Neural cell (in vitro differentiated cells): ENCODE data around the gene RBMS3. TPM values are rescaled to one million over a fixed set of nuclear protein-coding genes. Genes with fewer than 3 reads are reported as not detected.

Experiments
- H2AFZ ChIP-seq: fragments of 200-600, 300-800 bp; sonication (generic), shearing (Covaris generic); 2 replicates; pipeline ENCODE4 v1.6.0; 2014; ENCODE audit warnings: low read depth, mild to moderate bottlenecking, antibody characterized with exemption, low read length, moderate library complexity
- H3F3A ChIP-seq: fragments of 200-600 bp; shearing (Covaris generic); 2 replicates; pipeline ENCODE4 v1.6.1; 2016; ENCODE audit warnings: mild to moderate bottlenecking, moderate library complexity, mixed read lengths, antibody characterized with exemption, low read length; ENCODE audit not compliant: insufficient read depth, poor library complexity, severe bottlenecking
- H3K27ac ChIP-seq: fragments of 200-600, 300-800 bp; sonication (generic), shearing (Covaris generic); 2 replicates; pipeline ENCODE4 v1.5.1; 2014; ENCODE audit warnings: mild to moderate bottlenecking, low read length, moderate library complexity
- H3K27me3 ChIP-seq: fragments of 300-800, 200-600 bp; sonication (generic), shearing (Covaris generic); 2 replicates; pipeline ENCODE4 v1.6.0; 2014; ENCODE audit warnings: mild to moderate bottlenecking, low read depth, low read length, moderate library complexity; ENCODE audit not compliant: insufficient read depth
- H3K36me3 ChIP-seq: fragments of 300-800, 200-600 bp; sonication (generic), shearing (Covaris generic); 2 replicates; pipeline ENCODE4 v1.5.1; 2014; ENCODE audit warnings: mild to moderate bottlenecking, antibody characterized with exemption, low read length, moderate library complexity; ENCODE audit not compliant: insufficient read depth
- H3K4me2 ChIP-seq: fragments of 300-800, 200-600 bp; sonication (generic), shearing (Covaris generic); 2 replicates; pipeline ENCODE4 v1.6.0; 2014; ENCODE audit warnings: mild to moderate bottlenecking, low read length
- H3K4me3 ChIP-seq: fragments of 300-800, 200-600 bp; sonication (generic), shearing (Covaris generic); 2 replicates; pipeline ENCODE4 v1.5.1; 2014; ENCODE audit warnings: mild to moderate bottlenecking, low read length, moderate library complexity
- H3K79me2 ChIP-seq: fragments of 200-600 bp; shearing (Covaris generic); replicated peaks from 2 replicates; pipeline ENCODE4 v1.6.0; 2014; ENCODE audit warnings: mild to moderate bottlenecking, low read length, moderate library complexity; ENCODE audit not compliant: insufficient read depth
- H3K9ac ChIP-seq: fragments of 300-800, 200-600 bp; sonication (generic), shearing (Covaris generic); 2 replicates; pipeline ENCODE4 v1.6.1; 2016; ENCODE audit warnings: mild to moderate bottlenecking, low read length, mixed read lengths
- H3K9me2 ChIP-seq: fragments of 200-600 bp; shearing (Covaris generic); 2 replicates; pipeline ENCODE4 v1.6.1; 2016; ENCODE audit warnings: mild to moderate bottlenecking, low read length, mixed read lengths; ENCODE audit not compliant: insufficient read depth
- H3K9me3 ChIP-seq: fragments of 200-600, 300-800 bp; sonication (generic), shearing (Covaris generic); 2 replicates; pipeline ENCODE4 v1.6.1; 2016; ENCODE audit warnings: mild to moderate bottlenecking, mixed run types, low read length, moderate library complexity, mixed read lengths
- H4K20me1 ChIP-seq: fragments of 200-600 bp; shearing (Covaris generic); 2 replicates; pipeline ENCODE4 v1.6.1; 2016; ENCODE audit warnings: mild to moderate bottlenecking, mixed run types; ENCODE audit not compliant: insufficient read depth
- CTCF ChIP-seq: fragments of 450-650 bp; IDR thresholded peaks from 2 replicates; pipeline ENCODE4 v1.5.1; 2014; ENCODE audit warnings: antibody characterized with exemption, mild to moderate bottlenecking, moderate library complexity; ENCODE audit not compliant: poor library complexity, severe bottlenecking
- EP300 ChIP-seq: fragments of 450-650 bp; conservative IDR thresholded peaks from 2 replicates; pipeline ENCODE4 v1.6.1; 2014; ENCODE audit warnings: antibody characterized with exemption, mild to moderate bottlenecking, moderate library complexity; ENCODE audit not compliant: poor library complexity, severe bottlenecking
- EZH2 ChIP-seq: fragments of 200-600, 300-800 bp; shearing (Covaris generic), sonication (generic); IDR thresholded peaks from 2 replicates; pipeline ENCODE4 v1.6.1; 2014; ENCODE audit warnings: antibody characterized with exemption, low read length, borderline replicate concordance, mild to moderate bottlenecking; ENCODE audit not compliant: insufficient read depth, poor library complexity, severe bottlenecking
- MXI1 ChIP-seq: fragments of 450-650 bp; conservative IDR thresholded peaks from 2 replicates; pipeline ENCODE4 v1.6.1; 2014; ENCODE audit warnings: antibody characterized with exemption, mild to moderate bottlenecking; ENCODE audit not compliant: poor library complexity, severe bottlenecking
- POLR2AphosphoS5 ChIP-seq: IDR thresholded peaks from 2 replicates; pipeline ENCODE4 v1.6.1; 2012
- RAD21 ChIP-seq: fragments of 450-650 bp; conservative IDR thresholded peaks from 2 replicates; pipeline ENCODE4 v1.6.1; 2014; ENCODE audit warnings: antibody characterized with exemption, mild to moderate bottlenecking, moderate library complexity
- REST ChIP-seq: IDR thresholded peaks from 2 replicates; pipeline ENCODE4 v1.6.1; 2012; ENCODE audit warnings: borderline replicate concordance
- SMC3 ChIP-seq: fragments of 450-650 bp; conservative IDR thresholded peaks from 2 replicates; pipeline ENCODE4 v1.6.1; 2014; ENCODE audit warnings: antibody characterized with exemption, mild to moderate bottlenecking, moderate library complexity; ENCODE audit not compliant: poor library complexity
- TAF1 ChIP-seq: IDR thresholded peaks from 2 replicates; pipeline ENCODE4 v1.6.1; 2012; ENCODE audit warnings: low read depth
- polyA plus RNA-seq: library from polyadenylated mRNA; depleted of rRNA; stranded (reverse); fragments of >200 nt; gene quantifications from 2 replicates; pipeline ENCODE4 v1.2.3, GENCODE V29; 2014

Gene RBMS3
- polyA plus RNA-seq, 1 donor from 2014 or later, result 0.53 TPM

- no peak overlapping the region for H3K4me3 ChIP-seq
- no peaks in the 10 kb centered on the region for H3K79me2 ChIP-seq
- no peak overlapping the region for H3K9ac ChIP-seq
- H3K27me3 ChIP-seq, result no peaks in the 10 kb centered on the region
- H3K36me3 ChIP-seq, result no peaks in the 10 kb centered on the region
- TF ChIP-seq EZH2 (no peak), EP300 (no peak), POLR2AphosphoS5 (no peak), TAF1 (no peak), RAD21 (no peak), SMC3 (no peak), CTCF (no peak), MXI1 (no peak), REST (no peak)
- no peak overlapping the region for H2AFZ ChIP-seq
- H3K4me2 ChIP-seq, result no peak overlapping the region
- H3K27ac ChIP-seq, result no peak overlapping the region
- no peaks in the 10 kb centered on the region for H3K9me3 ChIP-seq
- H4K20me1 ChIP-seq, result no peaks in the 10 kb centered on the region
- H3K9me2 ChIP-seq, result no peaks in the 10 kb centered on the region
- H3F3A ChIP-seq, result no peaks in the 10 kb centered on the region
These were observed 358.9 kb downstream of the RBMS3 start for GRCh38 chr3:29639578-29640290.

- no peaks in the 10 kb centered on the region for H3K27me3 ChIP-seq
- no peaks in the 10 kb centered on the region for H3K79me2 ChIP-seq
- no peak for TF ChIP-seq MXI1
- TF ChIP-seq EP300, result no peak
- TF ChIP-seq EZH2, result no peak
- TF ChIP-seq RAD21, result no peak
- no peak for TF ChIP-seq TAF1
- TF ChIP-seq SMC3, result no peak
- TF ChIP-seq CTCF, result no peak
- no peak for TF ChIP-seq REST
- no peak for TF ChIP-seq POLR2AphosphoS5
- H2AFZ ChIP-seq, result no peak overlapping the region
- no peak overlapping the region for H3K9ac ChIP-seq
- H3K36me3 ChIP-seq, result no peaks in the 10 kb centered on the region
- no peaks in the 10 kb centered on the region for H3F3A ChIP-seq
- no peaks in the 10 kb centered on the region for H3K9me2 ChIP-seq
- H3K4me3 ChIP-seq, result no peak overlapping the region
- H4K20me1 ChIP-seq, result no peaks in the 10 kb centered on the region
- no peaks in the 10 kb centered on the region for H3K9me3 ChIP-seq
- H3K27ac ChIP-seq, result no peak overlapping the region
- H3K4me2 ChIP-seq, result no peak overlapping the region
These were observed 361.6 kb downstream of the RBMS3 start for GRCh38 chr3:29642393-29643033.
